HEK293 (cell line): ENCODE measurements around the gene ACOX2.

Source experiments
- CTCF ChIA-PET: fragments of 350-600 bp; formaldehyde crosslinking; extraction: SDS; loops from one replicate; lab custom pipeline; 2021; ENCODE audit warnings: antibody characterized with exemption; lab: Yijun Ruan, JAX
- POLR2A ChIA-PET: fragments of 300-600 bp; formaldehyde crosslinking; extraction: SDS; loops from one replicate; lab custom pipeline; 2020; ENCODE audit warnings: antibody characterized with exemption, inconsistent platforms; lab: Yijun Ruan, JAX
- H3K27ac ChIP-seq: fragments of 200-500 bp; sonication (Bioruptor generic); 2 replicates; pipeline ENCODE4 v1.5.1; 2014; ENCODE audit warnings: low read depth, low read length, control low read depth, inconsistent platforms; ENCODE audit errors: extremely low read depth
- H3K36me3 ChIP-seq, 2 experiments: fragments of 200-500 bp in 1 of 2; sonication (Bioruptor generic) in 1 of 2; 1 replicate in 1 of 2; 2 replicates in 1 of 2; pipeline ENCODE4 v1.5.1; 2014 to 2017; ENCODE audit warnings: inconsistent platforms in 2 of 2, low read length in 2 of 2; ENCODE audit not compliant: control insufficient read depth in 2 of 2, insufficient read depth in 1 of 2
- H3K4me1 ChIP-seq: fragments of 200-500 bp; sonication (Bioruptor generic); 2 replicates; pipeline ENCODE4 v1.5.1; 2014; ENCODE audit warnings: mild to moderate bottlenecking, low read length, inconsistent platforms; ENCODE audit not compliant: control insufficient read depth, insufficient read depth
- H3K4me3 ChIP-seq: 2 replicates; pipeline ENCODE4 v1.5.1; 2011; ENCODE audit warnings: low read depth, mild to moderate bottlenecking, control low read depth, low read length, moderate library complexity
- H3K9me3 ChIP-seq: fragments of 200-500 bp; sonication (Bioruptor generic); 2 replicates; pipeline ENCODE4 v1.5.1; 2014; ENCODE audit warnings: low read depth, low read length, inconsistent platforms; ENCODE audit not compliant: control insufficient read depth, insufficient read depth
- GLI2 ChIP-seq: fragments of 450-650 bp; formaldehyde crosslinking; IDR thresholded peaks from 2 replicates; pipeline ENCODE4; 2017; ENCODE audit warnings: missing biosample characterization, missing genetic modification characterization, low read depth, borderline replicate concordance
- MZF1 ChIP-seq: fragments of 450-650 bp; formaldehyde crosslinking; IDR thresholded peaks from 2 replicates; pipeline ENCODE4 v1.5.1; 2017; ENCODE audit warnings: missing biosample characterization, missing genetic modification characterization, borderline replicate concordance
- SP3 ChIP-seq: fragments of 450-650 bp; formaldehyde crosslinking; IDR thresholded peaks from 2 replicates; pipeline ENCODE4 v1.5.1; 2016; ENCODE audit warnings: missing biosample characterization, missing genetic modification characterization
- TCF7L2 ChIP-seq: IDR thresholded peaks from 2 replicates; pipeline ENCODE4 v1.6.1; 2011; ENCODE audit warnings: low read depth, mild to moderate bottlenecking, inconsistent platforms, low read length, moderate library complexity, borderline replicate concordance
- YY1 ChIP-seq: fragments of 450-650 bp; formaldehyde crosslinking; IDR thresholded peaks from 2 replicates; pipeline ENCODE4 v1.5.1; 2018; ENCODE audit warnings: missing biosample characterization, missing genetic modification characterization
- ZFHX2 ChIP-seq: fragments of 450-650 bp; formaldehyde crosslinking; conservative IDR thresholded peaks from 2 replicates; pipeline ENCODE4 v1.5.1; 2016; ENCODE audit warnings: missing biosample characterization, missing genetic modification characterization
- ZNF132 ChIP-seq: fragments of 450-650 bp; formaldehyde crosslinking; IDR thresholded peaks from 2 replicates; pipeline ENCODE4 v1.5.1; 2017; ENCODE audit warnings: missing biosample characterization, missing genetic modification characterization, borderline replicate concordance
- ZNF155 ChIP-seq: fragments of 450-650 bp; formaldehyde crosslinking; IDR thresholded peaks from 2 replicates; pipeline ENCODE4 v1.5.1; 2016; ENCODE audit warnings: missing biosample characterization, missing genetic modification characterization
- ZNF184 ChIP-seq: fragments of 450-650 bp; IDR thresholded peaks from 2 replicates; pipeline ENCODE4 v1.5.1; 2018; ENCODE audit warnings: missing biosample characterization, mild to moderate bottlenecking, missing genetic modification characterization
- ZNF202 ChIP-seq: fragments of 450-650 bp; formaldehyde crosslinking; IDR thresholded peaks from 2 replicates; pipeline ENCODE4 v1.5.1; 2016; ENCODE audit warnings: missing biosample characterization, missing genetic modification characterization, borderline replicate concordance
- ZNF223 ChIP-seq: fragments of 450-650 bp; formaldehyde crosslinking; IDR thresholded peaks from 2 replicates; pipeline ENCODE4 v1.5.1; 2016; ENCODE audit warnings: missing biosample characterization, missing genetic modification characterization
- ZNF292 ChIP-seq: fragments of 450-650 bp; formaldehyde crosslinking; IDR thresholded peaks from 2 replicates; pipeline ENCODE4 v1.5.1; 2016; ENCODE audit warnings: low read depth, missing biosample characterization, missing genetic modification characterization, borderline replicate concordance
- ZNF423 ChIP-seq: fragments of 450-650 bp; formaldehyde crosslinking; IDR thresholded peaks from 2 replicates; pipeline ENCODE4 v1.5.1; 2016; ENCODE audit warnings: missing biosample characterization, missing genetic modification characterization
- ZNF521 ChIP-seq: fragments of 450-650 bp; formaldehyde crosslinking; IDR thresholded peaks from 2 replicates; pipeline ENCODE4 v1.5.1; 2017; ENCODE audit warnings: missing biosample characterization, mild to moderate bottlenecking, missing genetic modification characterization
- ZNF544 ChIP-seq: fragments of 450-650 bp; formaldehyde crosslinking; IDR thresholded peaks from 2 replicates; pipeline ENCODE4 v1.5.0; 2017; ENCODE audit warnings: missing biosample characterization, missing genetic modification characterization
- ZNF600 ChIP-seq: fragments of 450-650 bp; formaldehyde crosslinking; IDR thresholded peaks from 2 replicates; pipeline ENCODE4 v1.5.1; 2016; ENCODE audit warnings: missing biosample characterization, missing genetic modification characterization
- ZNF623 ChIP-seq: fragments of 450-650 bp; formaldehyde crosslinking; IDR thresholded peaks from 2 replicates; pipeline ENCODE4 v1.5.1; 2016; ENCODE audit warnings: missing biosample characterization, missing genetic modification characterization
- ZNF654 ChIP-seq: fragments of 450-650 bp; formaldehyde crosslinking; IDR thresholded peaks from 2 replicates; pipeline ENCODE4 v1.5.1; 2016; ENCODE audit warnings: low read depth, missing biosample characterization, missing genetic modification characterization
- ZNF791 ChIP-seq: fragments of 450-650 bp; formaldehyde crosslinking; IDR thresholded peaks from 2 replicates; pipeline ENCODE4 v1.5.1; 2016; ENCODE audit warnings: missing biosample characterization, missing genetic modification characterization
- ZNF792 ChIP-seq: fragments of 450-650 bp; formaldehyde crosslinking; IDR thresholded peaks from 2 replicates; pipeline ENCODE4 v1.5.1; 2016; ENCODE audit warnings: missing biosample characterization, missing genetic modification characterization
- TF ChIP-seq, protein P1 (sequence below): fragments of 450-650 bp; formaldehyde crosslinking; IDR thresholded peaks from 2 replicates; pipeline ENCODE4 v1.5.1; 2017; ENCODE audit warnings: missing biosample characterization, missing genetic modification characterization
- TF ChIP-seq, protein P2 (sequence below): fragments of 450-650 bp; formaldehyde crosslinking; IDR thresholded peaks from 2 replicates; pipeline ENCODE4 v1.5.1; 2016; ENCODE audit warnings: missing biosample characterization, missing genetic modification characterization
- TF ChIP-seq, protein P3 (sequence below): fragments of 450-650 bp; formaldehyde crosslinking; IDR thresholded peaks from 2 replicates; pipeline ENCODE4 v1.5.1; 2016; ENCODE audit warnings: missing biosample characterization, missing genetic modification characterization

Gene ACOX2

DNA sequence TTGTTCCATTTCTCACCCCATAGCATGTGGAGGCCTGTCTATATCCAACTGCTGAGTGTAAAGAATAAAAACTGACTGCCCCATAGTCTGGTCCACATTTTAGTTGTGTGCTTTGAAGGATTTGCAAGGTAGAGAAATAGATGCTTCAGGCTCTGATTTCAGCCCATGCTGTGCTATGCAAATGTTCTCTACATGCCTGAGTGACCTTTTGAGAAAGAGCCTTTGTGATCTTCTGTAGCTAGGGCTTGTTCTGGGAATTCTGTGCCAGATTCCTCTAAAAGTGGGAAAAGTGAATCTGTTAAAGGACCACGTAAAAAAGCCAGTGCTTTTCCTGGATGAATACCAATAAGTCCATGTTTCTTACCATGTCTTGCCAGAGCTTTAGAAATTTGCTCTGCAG, 39.9 kb downstream of the ACOX2 start (continued):
- TF ChIP-seq, protein P1, sequence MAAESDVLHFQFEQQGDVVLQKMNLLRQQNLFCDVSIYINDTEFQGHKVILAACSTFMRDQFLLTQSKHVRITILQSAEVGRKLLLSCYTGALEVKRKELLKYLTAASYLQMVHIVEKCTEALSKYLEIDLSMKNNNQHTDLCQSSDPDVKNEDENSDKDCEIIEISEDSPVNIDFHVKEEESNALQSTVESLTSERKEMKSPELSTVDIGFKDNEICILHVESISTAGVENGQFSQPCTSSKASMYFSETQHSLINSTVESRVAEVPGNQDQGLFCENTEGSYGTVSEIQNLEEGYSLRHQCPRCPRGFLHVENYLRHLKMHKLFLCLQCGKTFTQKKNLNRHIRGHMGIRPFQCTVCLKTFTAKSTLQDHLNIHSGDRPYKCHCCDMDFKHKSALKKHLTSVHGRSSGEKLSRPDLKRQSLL (tag by site-specific recombination): no peak
- TF ChIP-seq ZNF600 (tag by site-specific recombination) (no peak), ZNF521 (tag by site-specific recombination) (no peak)

DNA sequence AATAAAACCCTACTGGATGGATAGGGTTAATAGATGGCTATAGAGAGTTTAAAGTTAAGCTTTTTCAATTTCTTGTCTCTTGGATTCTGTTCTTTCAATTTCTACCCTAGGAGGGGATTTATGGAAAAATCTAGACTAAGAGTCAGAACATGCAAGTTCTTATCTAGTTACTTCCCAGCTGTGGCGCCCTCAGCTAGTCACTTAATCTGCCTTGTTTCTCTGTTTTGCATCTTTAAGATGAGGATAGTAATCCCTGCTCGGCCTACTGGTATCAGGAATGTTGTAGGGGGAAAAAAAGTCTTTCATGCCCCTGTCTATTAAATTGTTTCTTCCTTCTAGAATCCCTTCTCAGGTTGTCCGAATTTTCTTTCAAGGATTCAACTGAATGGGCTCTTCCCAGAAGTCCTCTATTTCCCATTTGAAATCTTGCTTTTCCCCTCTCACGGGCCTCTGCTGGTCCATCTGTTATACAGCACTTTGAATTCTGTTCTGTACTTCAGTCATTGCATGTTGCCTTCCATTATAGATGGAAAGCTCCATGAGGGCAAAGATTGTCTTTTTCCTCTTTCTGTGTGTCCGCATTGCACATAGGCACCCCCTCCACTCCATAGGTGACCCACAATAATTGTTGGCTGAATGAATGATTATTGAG, 40.7 kb downstream of the ACOX2 start:
- H3K36me3 ChIP-seq: peaks cover 0 to 14% of the 10 kb centered on the region in 2 experiments; a peak in 2 of 3 replicates
- POLR2A ChIA-PET: no interaction called here
- CTCF ChIA-PET: interaction anchor here (0.7 to 2.5 kb wide), 2 partner anchors 35 to 189 kb away, joined by 9 to 10 read pairs; no protein-coding TSS in a partner anchor
- H3K27ac ChIP-seq: no peak overlapping the region
- peaks cover 8% of the 10 kb centered on the region; the same call in 1 of the 2 replicates for H3K4me1 ChIP-seq
- TF ChIP-seq, protein P2, sequence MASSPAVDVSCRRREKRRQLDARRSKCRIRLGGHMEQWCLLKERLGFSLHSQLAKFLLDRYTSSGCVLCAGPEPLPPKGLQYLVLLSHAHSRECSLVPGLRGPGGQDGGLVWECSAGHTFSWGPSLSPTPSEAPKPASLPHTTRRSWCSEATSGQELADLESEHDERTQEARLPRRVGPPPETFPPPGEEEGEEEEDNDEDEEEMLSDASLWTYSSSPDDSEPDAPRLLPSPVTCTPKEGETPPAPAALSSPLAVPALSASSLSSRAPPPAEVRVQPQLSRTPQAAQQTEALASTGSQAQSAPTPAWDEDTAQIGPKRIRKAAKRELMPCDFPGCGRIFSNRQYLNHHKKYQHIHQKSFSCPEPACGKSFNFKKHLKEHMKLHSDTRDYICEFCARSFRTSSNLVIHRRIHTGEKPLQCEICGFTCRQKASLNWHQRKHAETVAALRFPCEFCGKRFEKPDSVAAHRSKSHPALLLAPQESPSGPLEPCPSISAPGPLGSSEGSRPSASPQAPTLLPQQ: no peak
- no peak for TF ChIP-seq ZNF791 (tag by site-specific recombination)
- TF ChIP-seq ZNF544: no peak
- TF ChIP-seq ZNF184 (tag by site-specific recombination): no peak
- TF ChIP-seq ZNF223 (tag by site-specific recombination): no peak
- no peak for TF ChIP-seq YY1 (tag by site-specific recombination)
- TF ChIP-seq GLI2 (tag by site-specific recombination): no peak
- TF ChIP-seq ZNF423 (tag by site-specific recombination): no peak
- TF ChIP-seq TCF7L2: no peak
- no peak for TF ChIP-seq ZNF792 (tag by site-specific recombination)
- no peak for TF ChIP-seq ZNF654 (tag by site-specific recombination)
- TF ChIP-seq SP3 (tag by site-specific recombination): no peak
- no peak for TF ChIP-seq ZNF132
- TF ChIP-seq ZFHX2: no peak
- TF ChIP-seq ZNF292 (tag by site-specific recombination): no peak
- TF ChIP-seq, protein P3, sequence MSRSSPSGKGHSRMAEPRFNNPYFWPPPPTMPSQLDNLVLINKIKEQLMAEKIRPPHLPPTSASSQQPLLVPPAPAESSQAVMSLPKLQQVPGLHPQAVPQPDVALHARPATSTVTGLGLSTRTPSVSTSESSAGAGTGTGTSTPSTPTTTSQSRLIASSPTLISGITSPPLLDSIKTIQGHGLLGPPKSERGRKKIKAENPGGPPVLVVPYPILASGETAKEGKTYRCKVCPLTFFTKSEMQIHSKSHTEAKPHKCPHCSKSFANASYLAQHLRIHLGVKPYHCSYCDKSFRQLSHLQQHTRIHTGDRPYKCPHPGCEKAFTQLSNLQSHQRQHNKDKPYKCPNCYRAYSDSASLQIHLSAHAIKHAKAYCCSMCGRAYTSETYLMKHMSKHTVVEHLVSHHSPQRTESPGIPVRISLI: no peak
- no peak for TF ChIP-seq ZNF623
- TF ChIP-seq ZNF202 (tag by site-specific recombination): no peak
- no peak for TF ChIP-seq MZF1 (tag by site-specific recombination)
- TF ChIP-seq ZNF155 (tag by site-specific recombination): no peak
- no peak overlapping the region for H3K4me3 ChIP-seq
- no peaks in the 10 kb centered on the region for H3K9me3 ChIP-seq
